CD1c-positive myeloid dendritic cell (primary cell): ENCODE data around the gene MAP3K19.

Source experiments
- DNase-seq: peaks from one replicate; pipeline ENCODE4 v3.0.0-alpha.2; 2016; ENCODE audit errors: extremely low spot score

MAP3K19 gene

DNA sequence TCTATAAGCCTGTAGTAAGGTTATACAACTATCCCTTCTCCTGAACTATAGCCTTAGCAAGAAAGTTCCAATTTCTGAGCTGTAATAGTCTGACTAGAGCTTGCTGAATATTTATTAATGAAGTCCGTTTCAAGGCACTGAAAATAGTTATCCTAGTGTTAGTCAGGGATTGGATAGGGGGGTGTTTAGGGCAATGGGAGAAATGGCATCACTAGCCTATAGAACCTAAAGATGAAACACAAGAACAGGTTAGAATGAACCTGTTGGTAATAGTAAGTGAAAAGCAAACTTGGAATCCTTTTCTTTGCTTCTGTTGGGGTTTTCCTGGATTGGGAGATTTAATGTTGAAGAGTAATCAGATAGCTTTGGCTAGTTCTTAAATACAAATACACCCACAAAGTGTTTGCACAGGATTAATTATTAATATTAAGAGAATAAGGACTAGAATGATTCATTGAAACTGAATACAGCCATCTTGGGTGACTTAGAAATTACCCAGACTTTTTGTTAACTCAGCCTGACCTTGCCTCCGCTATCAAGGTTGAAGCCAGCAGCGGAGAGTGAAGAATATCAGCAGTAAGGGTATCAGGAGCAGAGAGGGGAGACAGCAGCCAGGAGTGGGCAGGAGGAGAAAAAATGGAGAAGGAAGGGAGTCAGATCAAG lies 114.3 kb downstream of the MAP3K19 start:
- no peak for DNase-seq

DNA sequence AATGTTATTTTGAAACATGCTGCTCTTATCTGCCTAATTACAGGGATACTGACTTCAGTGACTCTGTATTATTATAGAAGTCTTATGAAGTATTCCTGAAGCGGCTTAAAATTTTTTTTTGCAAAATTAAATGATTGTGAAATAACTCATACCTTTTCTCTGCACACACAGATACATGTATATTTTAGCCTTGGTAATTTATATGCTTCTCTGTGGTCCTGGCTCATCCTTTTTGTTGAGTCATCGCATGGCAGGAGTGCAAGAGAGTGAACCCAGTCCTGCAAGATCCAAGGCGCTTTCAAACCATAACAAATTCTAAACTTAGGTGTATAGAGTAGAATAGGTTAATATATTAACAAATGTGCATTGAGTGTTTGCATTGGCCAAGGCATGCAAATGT lies 120.1 kb downstream of the MAP3K19 start:
- DNase-seq, result no peak

DNA sequence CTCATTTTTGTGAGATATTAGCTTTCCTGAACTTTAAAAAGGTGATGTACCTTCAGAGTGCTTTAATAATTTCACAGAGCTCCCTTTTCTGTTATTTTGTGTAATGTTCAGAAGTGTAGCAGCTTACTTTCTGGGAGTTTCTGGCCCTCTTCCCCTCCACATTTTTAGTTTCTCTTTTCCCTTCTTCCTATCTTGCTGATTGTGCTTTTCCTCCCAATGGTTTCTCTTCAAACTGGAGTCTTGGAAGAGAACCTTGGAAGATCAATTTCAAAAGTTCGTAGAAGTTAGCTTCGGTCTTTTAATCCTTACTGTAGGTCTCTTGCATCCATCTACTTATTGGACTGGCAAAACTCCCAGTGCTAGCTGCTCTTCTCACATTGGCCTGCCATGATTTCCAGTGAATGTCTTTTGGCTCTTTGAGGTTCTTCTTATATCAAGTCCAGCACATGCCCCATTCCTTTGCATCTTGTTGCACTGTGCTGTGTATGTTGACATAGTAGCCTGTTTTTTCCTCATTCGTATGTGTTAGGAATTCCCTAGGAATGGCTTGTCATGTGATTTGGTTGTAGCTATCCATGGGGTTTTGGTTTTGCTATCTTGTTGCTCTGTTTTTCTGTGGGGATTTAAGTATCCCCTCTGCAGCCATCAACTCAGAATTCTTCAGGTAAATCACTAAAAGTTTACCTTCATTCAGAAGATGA lies 120.9 kb downstream of the MAP3K19 start:
- no peak for DNase-seq

GRCh38 chr2:134924912-134925311 lies 122.3 kb downstream of the MAP3K19 start:
- DNase-seq, result no peak

DNA sequence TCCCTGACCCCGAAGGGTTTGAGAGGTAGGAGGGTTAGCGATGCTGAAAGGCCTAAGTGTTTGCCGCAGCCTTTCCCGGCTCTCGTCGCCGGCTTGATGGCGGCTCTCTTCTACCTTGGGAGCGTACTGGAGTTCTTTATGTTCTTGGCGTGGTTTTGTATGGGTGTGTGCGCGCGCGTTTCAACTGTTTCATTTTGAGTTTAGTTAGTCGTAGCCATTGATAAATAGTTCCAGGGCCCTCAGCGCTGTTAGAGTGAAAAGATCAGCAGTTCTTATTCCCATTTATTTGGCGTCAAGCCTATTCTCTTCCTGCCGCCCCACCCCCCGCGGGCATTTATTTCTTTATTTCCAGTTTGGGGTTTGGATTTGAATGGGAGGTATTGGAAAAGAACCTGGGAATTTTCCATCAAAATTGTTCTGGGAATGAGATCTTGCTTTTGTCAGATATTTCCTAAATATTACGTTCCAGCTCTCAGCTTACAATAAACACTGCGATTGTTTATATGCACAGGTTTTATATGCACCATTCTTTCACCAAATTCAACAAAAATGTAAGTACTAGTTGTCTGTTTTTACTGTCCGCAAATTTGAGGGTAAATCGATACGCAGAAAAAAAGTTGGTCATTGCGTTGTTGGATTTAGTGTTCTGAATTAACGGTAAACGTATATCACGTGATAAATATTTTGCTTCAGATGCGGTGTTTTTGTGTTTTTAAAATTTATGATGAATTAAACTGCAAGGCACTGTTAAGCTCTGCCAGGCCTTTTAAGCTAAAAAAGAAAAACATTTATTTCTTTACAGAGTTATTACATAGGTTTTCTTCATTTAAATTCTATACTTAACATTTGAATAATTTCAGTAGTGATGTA lies 127.7 kb downstream of the MAP3K19 start:
- no peak for DNase-seq

DNA sequence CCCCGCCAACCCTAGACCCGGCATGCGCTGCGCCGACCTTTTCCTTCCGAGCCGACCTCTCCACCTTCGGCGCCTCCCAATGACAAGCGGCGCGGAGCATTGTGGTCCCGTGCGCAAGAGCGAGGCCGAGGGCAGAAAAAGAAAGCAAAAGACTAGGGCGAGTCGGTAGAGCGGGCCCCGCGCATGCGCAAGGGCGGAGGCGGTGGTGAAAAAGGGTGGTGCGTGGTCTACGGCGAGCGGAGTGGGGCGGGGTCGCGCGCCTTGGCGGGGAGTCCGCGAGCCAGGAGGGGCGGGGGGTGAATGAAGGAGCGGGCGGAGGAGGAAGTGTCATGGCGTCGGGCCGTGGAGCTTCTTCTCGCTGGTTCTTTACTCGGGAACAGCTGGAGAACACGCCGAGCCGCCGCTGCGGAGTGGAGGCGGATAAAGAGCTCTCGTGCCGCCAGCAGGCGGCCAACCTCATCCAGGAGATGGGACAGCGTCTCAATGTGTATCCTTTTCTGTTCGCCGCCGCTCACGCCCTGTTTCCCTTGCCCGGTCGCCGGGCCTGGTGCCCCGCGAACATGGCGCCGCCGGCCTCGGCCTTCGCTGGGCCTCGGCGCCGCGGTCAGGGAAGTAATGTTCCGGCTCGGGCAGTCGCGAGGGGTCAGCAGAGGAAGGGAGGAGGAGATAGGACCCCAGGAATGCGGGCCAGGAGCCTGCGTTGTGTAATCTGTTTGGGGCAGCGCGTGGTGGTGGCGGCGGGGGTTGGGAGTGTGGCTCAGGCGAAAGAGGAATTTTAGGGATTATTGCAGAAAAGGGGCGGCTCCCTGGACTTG lies 128.5 kb downstream of the MAP3K19 start, which contains the start of gene CCNT2:
Gene CCNT2 (plus strand): TSS at position 297 of the 815 bp plus-strand sequence. CDS start 33 bp downstream, at position 330.
- DNase-seq, result peak; percentile 100

DNA sequence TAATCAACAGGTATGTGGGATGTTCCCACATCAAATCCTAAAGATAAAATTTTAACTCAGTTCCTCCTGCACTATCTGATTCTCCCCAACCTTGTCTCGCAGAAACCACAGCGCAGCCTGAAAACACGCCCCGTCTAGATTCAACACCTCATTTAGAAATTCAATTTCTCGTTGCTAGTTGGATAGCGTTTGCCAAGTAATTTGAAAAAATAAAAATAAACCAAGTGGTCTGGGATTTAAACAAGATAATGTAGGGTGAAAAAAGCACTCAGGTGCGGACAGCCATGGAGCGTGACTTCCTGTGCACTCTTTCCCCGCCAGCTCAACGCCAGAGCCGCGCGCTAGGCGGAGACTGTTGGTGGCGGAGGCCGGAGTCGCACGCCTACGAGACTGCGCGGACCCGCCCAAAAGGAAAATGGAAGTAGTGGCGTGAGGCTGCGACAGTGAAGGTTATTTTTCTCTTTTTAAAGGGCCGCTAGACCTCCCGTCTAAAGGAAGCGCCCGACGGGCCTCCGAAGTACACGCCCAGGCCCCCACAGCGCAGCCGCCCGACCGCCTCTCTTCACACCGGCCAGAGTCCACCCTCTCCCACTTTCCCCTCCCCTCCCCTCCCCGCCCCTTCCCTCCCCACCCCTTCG lies 129.2 kb downstream of the MAP3K19 start:
- DNase-seq, result peak; percentile 95

DNA sequence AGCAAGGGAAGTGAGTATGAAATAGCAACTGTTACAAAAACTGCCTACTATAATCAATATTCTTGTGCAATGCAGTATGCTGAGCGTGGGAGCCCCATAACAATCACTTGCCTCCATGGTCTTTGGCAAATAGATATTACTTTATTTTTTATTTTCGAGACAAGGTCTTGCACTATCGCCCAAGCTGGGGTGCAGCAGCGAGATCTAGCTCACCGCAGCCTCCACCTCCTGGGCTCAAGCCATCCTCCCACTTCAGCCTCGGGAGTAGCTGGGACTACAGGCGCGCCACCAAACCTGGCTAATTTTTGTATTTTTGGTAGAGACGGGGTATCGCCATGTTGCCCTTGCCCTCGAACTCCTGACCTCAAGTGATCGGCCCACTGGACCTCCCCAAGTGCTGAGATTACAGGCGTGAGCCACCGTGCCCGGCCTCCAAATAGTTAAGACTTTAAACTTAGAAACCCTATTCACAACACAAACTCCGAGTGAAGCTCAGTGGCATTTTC lies 129.8 kb downstream of the MAP3K19 start:
- DNase-seq, result no peak
